PC-9 (cell line): ENCODE measurements around the gene DNAAF5. TPM values are rescaled to one million over a fixed set of nuclear protein-coding genes. Genes with fewer than 3 reads are reported as not detected.
"Not testable (repeated sequence)": the region's sequence is repeated elsewhere in the genome, so short reads cannot be mapped to it uniquely, and the experiment has no call there.

ENCODE experiments used
- BruUV-seq: library from RNA; stranded (reverse); fragments of 400-500 nt; replicated peaks from 2 replicates; lab custom pipeline; 2021; lab: Mats Ljungman, UMichigan
- CTCF ChIA-PET: fragments of 300-600 bp; sonication (Branson Sonifier 250); formaldehyde crosslinking; loops from one replicate; lab custom pipeline; 2022; ENCODE audit warnings: antibody characterized with exemption; lab: Charles Lee
- POLR2A ChIA-PET: fragments of 300-600 bp; sonication (Branson Sonifier 250); formaldehyde crosslinking; loops from one replicate; lab custom pipeline; 2022; ENCODE audit warnings: antibody characterized with exemption; ENCODE audit not compliant: unreplicated experiment; lab: Charles Lee
- DNase-seq, 2 experiments: peaks; one replicate each; pipeline versions ENCODE4 v3.0.0 to v3.0.0-alpha.2; 2015 to 2022; ENCODE audit warnings: mixed read lengths in 1 of 2
- H2AFZ ChIP-seq: fragments of 200-600 bp; sonication (generic); 2 replicates; pipeline ENCODE4 v1.8.1; 2017; ENCODE audit warnings: antibody characterized with exemption
- H3F3A ChIP-seq: fragments of 200-600 bp; sonication (generic); 2 replicates; pipeline ENCODE4 v1.8.1; 2017; ENCODE audit warnings: antibody characterized with exemption, mild to moderate bottlenecking, low read depth; ENCODE audit not compliant: insufficient read depth
- H3K27ac ChIP-seq: fragments of 200-600 bp; sonication (generic); 2 replicates; pipeline ENCODE4 v1.6.1; 2016; ENCODE audit warnings: mixed run types
- H3K27me3 ChIP-seq: fragments of 200-600 bp; sonication (generic); 2 replicates; pipeline ENCODE4 v1.6.1; 2016; ENCODE audit warnings: low read depth, mixed run types; ENCODE audit not compliant: insufficient read depth
- H3K36me3 ChIP-seq: fragments of 200-600 bp; sonication (generic); 2 replicates; pipeline ENCODE4 v1.6.1; 2016; ENCODE audit warnings: low read depth, mixed run types
- H3K4me1 ChIP-seq: fragments of 200-600 bp; sonication (generic); replicated peaks from 2 replicates; pipeline ENCODE4 v1.6.1; 2016; ENCODE audit warnings: mixed run types; ENCODE audit not compliant: insufficient read depth
- H3K4me2 ChIP-seq: fragments of 200-600 bp; sonication (generic); 2 replicates; pipeline ENCODE4 v1.6.1; 2017; ENCODE audit warnings: mixed run types
- H3K4me3 ChIP-seq: fragments of 200-600 bp; sonication (generic); 2 replicates; pipeline ENCODE4 v1.6.1; 2016; ENCODE audit warnings: mixed run types
- H3K79me2 ChIP-seq: fragments of 200-600 bp; sonication (generic); 2 replicates; pipeline ENCODE4 v1.6.1; 2017; ENCODE audit warnings: low read depth, mixed run types
- H3K9me2 ChIP-seq: fragments of 200-600 bp; sonication (generic); 2 replicates; pipeline ENCODE4 v1.8.1; 2017; ENCODE audit warnings: mild to moderate bottlenecking; ENCODE audit not compliant: insufficient read depth
- H3K9me3 ChIP-seq: fragments of 200-600 bp; sonication (generic); 2 replicates; pipeline ENCODE4 v1.8.1; 2016; ENCODE audit warnings: low read depth; ENCODE audit not compliant: insufficient read depth
- H4K20me1 ChIP-seq: fragments of 200-600 bp; sonication (generic); 2 replicates; pipeline ENCODE4 v1.8.1; 2017; ENCODE audit not compliant: insufficient read depth
- EZH2 ChIP-seq: fragments of 200-600 bp; sonication (generic); IDR thresholded peaks from 2 replicates; pipeline ENCODE4 v1.8.0; 2017; ENCODE audit warnings: antibody characterized with exemption, low read depth
- intact Hi-C: fragments of 100-400 bp; cut with micrococcal nuclease; formaldehyde crosslinking; loops from one replicate; pipeline ENCODE4 v1.10.0; 2022; ENCODE audit not compliant: unreplicated experiment
- total RNA-seq: library from RNA; stranded (reverse); gene quantifications from 2 replicates; pipeline ENCODE4 v1.2.3, GENCODE V29; 2021
- TF ChIP-seq, protein P1 (sequence below): fragments of 200-600 bp; sonication (generic); conservative IDR thresholded peaks from 2 replicates; pipeline ENCODE4 v1.6.1; 2017; ENCODE audit warnings: mixed run types, antibody characterized with exemption, mild to moderate bottlenecking, moderate library complexity

Gene DNAAF5
- total RNA-seq, 1 experiment from 2014 or later, result 63.2 TPM

GRCh38 chr7:750111-750905 lies 23.8 kb downstream of the DNAAF5 start:
- peaks cover 32% of the 10 kb centered on the region for H4K20me1 ChIP-seq
- ChIA-PET CTCF (no interaction called here), POLR2A (no interaction called here)
- no peak for TF ChIP-seq EZH2
- TF ChIP-seq, protein P1, sequence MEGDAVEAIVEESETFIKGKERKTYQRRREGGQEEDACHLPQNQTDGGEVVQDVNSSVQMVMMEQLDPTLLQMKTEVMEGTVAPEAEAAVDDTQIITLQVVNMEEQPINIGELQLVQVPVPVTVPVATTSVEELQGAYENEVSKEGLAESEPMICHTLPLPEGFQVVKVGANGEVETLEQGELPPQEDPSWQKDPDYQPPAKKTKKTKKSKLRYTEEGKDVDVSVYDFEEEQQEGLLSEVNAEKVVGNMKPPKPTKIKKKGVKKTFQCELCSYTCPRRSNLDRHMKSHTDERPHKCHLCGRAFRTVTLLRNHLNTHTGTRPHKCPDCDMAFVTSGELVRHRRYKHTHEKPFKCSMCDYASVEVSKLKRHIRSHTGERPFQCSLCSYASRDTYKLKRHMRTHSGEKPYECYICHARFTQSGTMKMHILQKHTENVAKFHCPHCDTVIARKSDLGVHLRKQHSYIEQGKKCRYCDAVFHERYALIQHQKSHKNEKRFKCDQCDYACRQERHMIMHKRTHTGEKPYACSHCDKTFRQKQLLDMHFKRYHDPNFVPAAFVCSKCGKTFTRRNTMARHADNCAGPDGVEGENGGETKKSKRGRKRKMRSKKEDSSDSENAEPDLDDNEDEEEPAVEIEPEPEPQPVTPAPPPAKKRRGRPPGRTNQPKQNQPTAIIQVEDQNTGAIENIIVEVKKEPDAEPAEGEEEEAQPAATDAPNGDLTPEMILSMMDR, result no peak
- H3K27me3 ChIP-seq, result no peaks in the 10 kb centered on the region
- H3K27ac ChIP-seq, result no peak overlapping the region
- H3F3A ChIP-seq, result peaks cover 6% of the 10 kb centered on the region; the same call in 1 of the 2 replicates
- no peak for DNase-seq
- H3K4me1 ChIP-seq, result no peaks in the 10 kb centered on the region
- no TSS peak for BruUV-seq
- peaks cover 23% of the 10 kb centered on the region for H3K79me2 ChIP-seq
- no peaks in the 10 kb centered on the region for H3K9me2 ChIP-seq
- intact Hi-C loops, result no loop called here
- H3K36me3 ChIP-seq, result 0 out of 2 replicates have a peak, but pooled peaks cover 15% of the 10 kb centered on the region
- H2AFZ ChIP-seq, result no peak overlapping the region
- no peak overlapping the region for H3K4me3 ChIP-seq
- no peak overlapping the region for H3K4me2 ChIP-seq
- H3K9me3 ChIP-seq, result no peaks in the 10 kb centered on the region

GRCh38 chr7:751826-752225 lies 25.3 kb downstream of the DNAAF5 start:
- Histone ChIP-seq H3F3A (no peaks in the 10 kb centered on the region), H3K9me3 (no peaks in the 10 kb centered on the region), H3K4me1 (no peaks in the 10 kb centered on the region), H3K27ac (no peak overlapping the region), H4K20me1 (peaks cover 22% of the 10 kb centered on the region), H3K9me2 (no peaks in the 10 kb centered on the region), H3K36me3 (0 out of 2 replicates have a peak, but pooled peaks cover 16% of the 10 kb centered on the region), H3K4me2 (no peak overlapping the region), H3K4me3 (no peak overlapping the region), H3K79me2 (peaks cover 14% of the 10 kb centered on the region), H3K27me3 (no peaks in the 10 kb centered on the region), H2AFZ (no peak overlapping the region)
- no TSS peak for BruUV-seq
- CTCF ChIA-PET, result no interaction called here
- no peak for DNase-seq
- TF ChIP-seq, protein P1, result no peak
- TF ChIP-seq EZH2, result no peak
- intact Hi-C loops, result no loop called here
- POLR2A ChIA-PET, result no interaction called here

- H3K4me1 ChIP-seq, H3K79me2 ChIP-seq, intact Hi-C loops, H3K9me3 ChIP-seq, H2AFZ ChIP-seq, CTCF ChIA-PET, H3K9me2 ChIP-seq, H3K4me3 ChIP-seq, H3K4me2 ChIP-seq, POLR2A ChIA-PET, H3K27me3 ChIP-seq, H3K27ac ChIP-seq, DNase-seq, BruUV-seq, H3F3A ChIP-seq: not testable (repeated sequence)
- Histone ChIP-seq H4K20me1 (peaks cover 19% of the 10 kb centered on the region), H3K36me3 (0 out of 2 replicates have a peak, but pooled peaks cover 16% of the 10 kb centered on the region)
Measured at GRCh38 chr7:752256-752655, 25.8 kb downstream of the DNAAF5 start.
